Gastroesophageal sphincter (tissue), 4 donors: Measurements from ENCODE around the gene ANAPC16. TPM values are rescaled to one million over a fixed set of nuclear protein-coding genes. Genes with fewer than 3 reads are reported as not detected.

Experiments
- ATAC-seq: fragments of 150-250 bp; one replicate; pipeline ENCODE4 v1.9.1; 2016; ENCODE audit warnings: mild to moderate bottlenecking, moderate library complexity
- H3K27ac ChIP-seq, 4 donors: fragments of 200-600 bp; sonication (generic) in 3 of 4; 1 replicate in 3 of 4; 2 replicates in 1 of 4; pipeline ENCODE4 v1.5.1; 2016 to 2019
- H3K27me3 ChIP-seq: fragments of 200-600 bp; sonication (generic); one replicate; pipeline ENCODE4 v1.5.1; 2019
- H3K36me3 ChIP-seq, 2 donors: fragments of 200-600 bp; sonication (generic); one replicate each; pipeline ENCODE4 v1.5.1; 2019; ENCODE audit warnings: control low read depth in 1 of 2
- H3K4me1 ChIP-seq, 3 donors: fragments of 200-600 bp; sonication (generic); 1 replicate in 2 of 3; 2 replicates in 1 of 3; pipeline ENCODE4 v1.5.1; 2016 to 2019; ENCODE audit warnings: control low read depth in 2 of 3
- H3K4me3 ChIP-seq, 2 donors: fragments of 200-600 bp; sonication (generic); one replicate each; pipeline ENCODE4 v1.5.1; 2019; ENCODE audit warnings: mild to moderate bottlenecking in 1 of 2, moderate library complexity in 1 of 2
- H3K9me3 ChIP-seq, 3 donors: fragments of 200-600 bp; sonication (generic); one replicate each; pipeline ENCODE4 v1.5.1; 2017 to 2019; ENCODE audit warnings: control low read depth in 2 of 3
- CTCF ChIP-seq, 4 experiments: fragments of 200-600 bp in 2 of 4; fragments of 450-650 bp in 2 of 4; sonication (generic) in 1 of 4; IDR thresholded peaks; one replicate each; pipeline ENCODE4 v1.5.1; 2017 to 2019; ENCODE audit warnings: antibody characterized with exemption in 4 of 4, mild to moderate bottlenecking in 2 of 4, moderate library complexity in 2 of 4
- EP300 ChIP-seq: sonication (generic); formaldehyde crosslinking; IDR thresholded peaks from one replicate; pipeline ENCODE4 v1.6.1; 2017; ENCODE audit warnings: antibody characterized with exemption, mild to moderate bottlenecking
- POLR2A ChIP-seq, 2 donors: fragments of 450-650 bp; IDR thresholded peaks; one replicate each; pipeline ENCODE4 v1.6.1; 2017; ENCODE audit warnings: antibody characterized with exemption in 2 of 2, mild to moderate bottlenecking in 2 of 2, moderate library complexity in 1 of 2
- POLR2AphosphoS5 ChIP-seq: sonication (generic); formaldehyde crosslinking; IDR thresholded peaks from one replicate; pipeline ENCODE4 v1.6.1; 2017; ENCODE audit warnings: antibody characterized with exemption
- WGBS, 2 donors: methylation state at CpG; one replicate each; pipeline ENCODE4 v1.1.5; 2018; ENCODE audit warnings: low coverage in 1 of 2; 5-methylcytosine and 5-hydroxymethylcytosine counted together
- total RNA-seq, 4 donors: library from RNA; depleted of rRNA; stranded (reverse); fragments of >200 nt; gene quantifications; one replicate each; pipeline ENCODE4 v1.1.0, GENCODE V29; 2016

ANAPC16 gene
- total RNA-seq, 4 donors from 2014 or later = 133 to 196 (median 156) TPM

GRCh38 chr10:72251635-72252034 lies 35.8 kb downstream of the ANAPC16 start:
- no peaks in the 10 kb centered on the region for H3K9me3 ChIP-seq
- TF ChIP-seq POLR2A (IDR thresholded peaks at IDR 0.05) (no peak), EP300 (no peak), POLR2AphosphoS5 (no peak), CTCF (IDR thresholded peaks at IDR 0.05) (no peak)
- H3K36me3 ChIP-seq = no peaks in the 10 kb centered on the region
- no peak for ATAC-seq
- H3K27me3 ChIP-seq = no peaks in the 10 kb centered on the region
- peak overlapping the region in 3 of 4 donors; percentile 86 to 94 (median 92) for H3K27ac ChIP-seq
- 70 to 94% methylated on average over 2 to 6 of the region's 6 CpGs for WGBS, 2 donors
- H3K4me3 ChIP-seq = no peak overlapping the region
- H3K4me1 ChIP-seq = peaks cover 45 to 100% (median 91%) of the 10 kb centered on the region in 3 donors

GRCh38 chr10:72252972-72253371 lies 37.2 kb downstream of the ANAPC16 start:
- H3K27me3 ChIP-seq = no peaks in the 10 kb centered on the region
- 56 to 60% methylated on average over 1 of the region's 3 CpGs for WGBS, 2 donors
- H3K4me3 ChIP-seq = no peak overlapping the region
- peak overlapping the region; percentile 84 to 96 (median 93) for H3K27ac ChIP-seq
- no peaks in the 10 kb centered on the region for H3K9me3 ChIP-seq
- no peak for ATAC-seq
- TF ChIP-seq EP300 (no peak), CTCF (IDR thresholded peaks at IDR 0.05) (no peak), POLR2A (IDR thresholded peaks at IDR 0.05) (no peak), POLR2AphosphoS5 (no peak)
- H3K36me3 ChIP-seq = no peaks in the 10 kb centered on the region
- peaks cover 32 to 96% (median 86%) of the 10 kb centered on the region in 3 donors for H3K4me1 ChIP-seq

DNA sequence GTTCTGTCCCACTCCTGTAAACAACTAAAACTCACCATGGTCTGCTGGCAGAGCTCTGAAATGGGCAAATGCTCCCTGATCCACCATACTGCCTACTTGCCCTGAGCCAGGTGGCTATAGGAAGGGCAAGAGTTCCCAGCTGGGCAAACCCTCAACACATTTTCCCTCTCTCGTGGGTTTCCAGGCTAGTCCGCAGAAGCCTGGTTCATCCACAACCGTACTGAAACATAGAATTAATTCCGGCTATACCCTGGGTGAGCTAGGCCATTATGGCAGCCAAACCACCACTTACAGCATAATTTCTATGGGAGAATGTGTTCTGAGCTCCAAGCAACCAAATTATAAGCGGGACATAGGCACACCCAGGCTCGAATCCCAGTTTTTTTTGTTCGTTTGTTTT lies 37.8 kb downstream of the ANAPC16 start:
- peaks cover 31 to 94% (median 80%) of the 10 kb centered on the region in 3 donors for H3K4me1 ChIP-seq
- no peak for ATAC-seq
- H3K36me3 ChIP-seq = no peaks in the 10 kb centered on the region
- H3K27ac ChIP-seq = peak overlapping the region; percentile 84 to 96 (median 93)
- TF ChIP-seq POLR2A (IDR thresholded peaks at IDR 0.05) = no peak
- no peak for TF ChIP-seq EP300
- no peak for TF ChIP-seq POLR2AphosphoS5
- TF ChIP-seq CTCF (IDR thresholded peaks at IDR 0.05) = no peak
- H3K9me3 ChIP-seq = no peaks in the 10 kb centered on the region
- H3K27me3 ChIP-seq = no peaks in the 10 kb centered on the region
- no peak overlapping the region for H3K4me3 ChIP-seq
- WGBS, 2 donors = 82 to 91% methylated on average over 5 to 6 of the region's 7 CpGs

DNA sequence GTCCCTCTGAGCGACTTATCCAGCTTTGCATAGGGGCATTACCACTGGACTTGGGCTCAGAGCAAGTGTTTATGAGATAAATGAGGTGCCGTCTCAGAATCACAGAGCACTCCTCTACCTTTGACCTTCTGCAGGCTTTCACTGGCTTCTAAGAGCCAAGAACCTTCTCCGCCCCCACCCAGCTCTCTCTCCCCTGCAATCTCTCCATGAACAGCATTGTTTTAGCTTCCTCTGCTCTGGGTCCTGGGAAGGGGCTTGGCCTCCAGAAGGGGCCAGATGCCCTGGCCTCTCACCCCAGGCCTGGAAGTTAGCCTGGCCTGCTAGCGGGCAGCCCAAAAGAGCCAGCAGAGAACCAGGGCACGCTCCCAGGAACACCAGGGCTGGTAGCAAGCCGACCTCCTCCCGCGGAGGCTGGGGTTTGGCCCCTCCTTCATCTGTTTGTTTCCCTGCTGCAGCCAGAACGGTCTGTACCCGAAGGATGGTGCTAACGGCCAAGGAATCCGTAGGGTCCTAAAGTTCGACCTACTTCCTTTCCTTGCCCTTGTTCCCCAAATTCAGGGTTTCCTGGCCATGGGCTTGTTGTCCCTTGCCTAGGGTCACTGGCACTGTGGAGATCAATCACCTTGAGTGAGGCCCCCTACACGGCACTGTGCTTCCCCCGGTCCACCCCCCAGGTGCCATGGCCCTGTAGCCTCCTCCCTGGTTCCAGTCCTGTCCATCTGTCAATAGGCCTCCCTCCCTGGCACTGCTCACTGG lies 39.2 kb downstream of the ANAPC16 start:
- TF ChIP-seq EP300 (peak; percentile 75), CTCF (IDR thresholded peaks at IDR 0.05) (no peak), POLR2A (IDR thresholded peaks at IDR 0.05) (peak in 1 of 2 donors; percentile 16), POLR2AphosphoS5 (peak; percentile 99)
- H3K4me1 ChIP-seq = peaks cover 28 to 94% (median 76%) of the 10 kb centered on the region in 3 donors
- ATAC-seq = peak; percentile 93
- peak overlapping the region; percentile 84 to 96 (median 93) for H3K27ac ChIP-seq
- 0 to 2% methylated on average over 1 to 9 of the region's 15 CpGs for WGBS, 2 donors
- H3K4me3 ChIP-seq = peak overlapping the region in 1 of 2 donors; percentile 14
- H3K9me3 ChIP-seq = no peaks in the 10 kb centered on the region
- H3K36me3 ChIP-seq = no peaks in the 10 kb centered on the region
- no peaks in the 10 kb centered on the region for H3K27me3 ChIP-seq
